PC-3 (cell line): ENCODE measurements around the gene NADSYN1. TPM values are rescaled to one million over a fixed set of nuclear protein-coding genes. Genes with fewer than 3 reads are reported as not detected.

Source experiments
- ATAC-seq: fragments of 200-7000 bp; cut with Tn5 transposase; 2 replicates; pipeline ENCODE4 v1.9.1; 2020; ENCODE audit warnings: mild to moderate bottlenecking, moderate library complexity
- BruUV-seq: library from RNA; stranded (reverse); fragments of 400-500 nt; replicated peaks from 2 replicates; lab custom pipeline; 2021; lab: Mats Ljungman, UMichigan
- CTCF ChIA-PET: fragments of 300-600 bp; sonication (Branson Sonifier 250); formaldehyde crosslinking; loops from one replicate; lab custom pipeline; 2022; ENCODE audit warnings: antibody characterized with exemption; lab: Charles Lee
- POLR2A ChIA-PET: fragments of 300-600 bp; sonication (Branson Sonifier 250); formaldehyde crosslinking; loops from one replicate; lab custom pipeline; 2022; ENCODE audit warnings: antibody characterized with exemption; ENCODE audit not compliant: unreplicated experiment; lab: Charles Lee
- DNase-seq: peaks from one replicate; pipeline ENCODE4 v3.0.0-alpha.2; 2015
- H2AFZ ChIP-seq: fragments of 300-600 bp; sonication (generic); 2 replicates; pipeline ENCODE4 v1.6.0; 2016; ENCODE audit warnings: antibody characterized with exemption, low read length
- H3F3A ChIP-seq: fragments of 300-600 bp; sonication (generic); one replicate; pipeline ENCODE4 v1.6.0; 2017; ENCODE audit warnings: antibody characterized with exemption, low read length, control low read depth, mild to moderate bottlenecking; ENCODE audit not compliant: unreplicated experiment
- H3K27ac ChIP-seq: fragments of 300-600 bp; sonication (generic); 2 replicates; pipeline ENCODE4 v1.5.1; 2016; ENCODE audit warnings: mild to moderate bottlenecking, low read length
- H3K27me3 ChIP-seq: fragments of 300-600 bp; sonication (generic); 2 replicates; pipeline ENCODE4 v1.6.1; 2016; ENCODE audit warnings: low read length, mixed read lengths
- H3K36me3 ChIP-seq: fragments of 300-600 bp; sonication (generic); 2 replicates; pipeline ENCODE4 v1.6.1; 2016; ENCODE audit warnings: low read depth, mixed run types, low read length, mixed read lengths
- H3K4me1 ChIP-seq: fragments of 300-600 bp; sonication (generic); 2 replicates; pipeline ENCODE4 v1.5.1; 2016; ENCODE audit warnings: low read length; ENCODE audit not compliant: insufficient read depth
- H3K4me2 ChIP-seq: fragments of 300-600 bp; sonication (generic); 2 replicates; pipeline ENCODE4 v1.6.0; 2016; ENCODE audit warnings: low read length
- H3K4me3 ChIP-seq: fragments of 300-600 bp; sonication (generic); 2 replicates; pipeline ENCODE4 v1.5.1; 2016; ENCODE audit warnings: mild to moderate bottlenecking, low read length, mixed read lengths
- H3K79me2 ChIP-seq: fragments of 300-600 bp; sonication (generic); 2 replicates; pipeline ENCODE4 v1.6.1; 2017; ENCODE audit warnings: low read length, mixed read lengths
- H3K9ac ChIP-seq: fragments of 300-600 bp; sonication (generic); 2 replicates; pipeline ENCODE4 v1.6.0; 2016; ENCODE audit warnings: mild to moderate bottlenecking, low read length
- H3K9me2 ChIP-seq: fragments of 300-600 bp; sonication (generic); replicated peaks from 2 replicates; pipeline ENCODE4 v1.6.1; 2016; ENCODE audit warnings: mixed run types, low read length, mixed read lengths
- H3K9me3 ChIP-seq: fragments of 300-600 bp; sonication (generic); 2 replicates; pipeline ENCODE4 v1.6.1; 2016; ENCODE audit warnings: low read length, mixed read lengths
- H4K20me1 ChIP-seq: fragments of 300-600 bp; sonication (generic); 2 replicates; pipeline ENCODE4 v1.6.1; 2016; ENCODE audit warnings: low read length, mixed read lengths
- EZH2 ChIP-seq: fragments of 300-600 bp; sonication (generic); IDR thresholded peaks from one replicate; pipeline ENCODE4 v1.6.1; 2017; ENCODE audit warnings: antibody characterized with exemption, mild to moderate bottlenecking, low read length; ENCODE audit not compliant: unreplicated experiment
- EZH2phosphoT487 ChIP-seq: fragments of 300-600 bp; sonication (generic); IDR thresholded peaks from 2 replicates; pipeline ENCODE4 v1.6.1; 2018; ENCODE audit warnings: mild to moderate bottlenecking, antibody characterized with exemption, low read length, borderline replicate concordance
- intact Hi-C: fragments of 100-400 bp; cut with micrococcal nuclease; formaldehyde crosslinking; loops from 2 replicates; pipeline ENCODE4 v1.9.0; 2023
- total RNA-seq: library from RNA; depleted of rRNA; stranded (reverse); fragments of >200 nt; gene quantifications from 2 replicates; pipeline ENCODE4 v1.2.3, GENCODE V29; 2014
- TF ChIP-seq, protein P1 (sequence below): fragments of 300-600 bp; sonication (generic); conservative IDR thresholded peaks from 2 replicates; pipeline ENCODE4 v1.5.1; 2017; ENCODE audit warnings: antibody characterized with exemption, low read depth, mild to moderate bottlenecking, low read length

NADSYN1 gene
- total RNA-seq, 1 experiment from 2014 or later, result 64.8 TPM

DNA sequence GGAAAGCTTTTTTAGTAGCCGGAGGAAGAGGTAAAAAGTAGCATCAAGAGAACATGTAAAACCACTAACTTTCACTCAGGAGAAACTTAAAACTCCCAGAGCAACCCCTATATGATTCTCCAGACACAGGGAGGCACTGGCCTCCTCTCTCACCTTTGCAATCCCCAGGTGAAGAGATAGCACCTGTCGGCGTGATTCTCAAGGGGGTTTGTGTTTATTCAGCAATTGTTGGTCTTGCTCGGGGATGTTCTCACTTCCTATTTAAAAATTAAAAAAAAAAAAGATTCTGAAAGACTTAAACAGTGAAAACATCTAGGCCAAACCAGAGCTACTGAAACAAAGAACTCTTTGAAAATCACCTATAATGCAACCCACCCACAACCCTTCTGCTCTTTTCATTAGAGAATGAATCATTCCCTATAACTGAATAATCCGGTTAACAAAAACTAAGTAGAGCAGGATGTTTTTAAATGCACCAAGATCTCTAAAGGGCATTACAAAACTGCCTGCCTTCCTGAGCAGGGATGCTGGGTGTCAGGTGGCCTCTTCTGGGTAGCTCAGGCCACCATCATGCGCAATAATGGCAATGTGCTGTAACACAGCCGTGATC, 29.7 kb upstream of the NADSYN1 start:
- BruUV-seq, result no TSS peak
- H3K79me2 ChIP-seq, result no peaks in the 10 kb centered on the region
- no peaks in the 10 kb centered on the region for H4K20me1 ChIP-seq
- TF ChIP-seq EZH2 (no peak), EZH2phosphoT487 (no peak)
- TF ChIP-seq, protein P1, sequence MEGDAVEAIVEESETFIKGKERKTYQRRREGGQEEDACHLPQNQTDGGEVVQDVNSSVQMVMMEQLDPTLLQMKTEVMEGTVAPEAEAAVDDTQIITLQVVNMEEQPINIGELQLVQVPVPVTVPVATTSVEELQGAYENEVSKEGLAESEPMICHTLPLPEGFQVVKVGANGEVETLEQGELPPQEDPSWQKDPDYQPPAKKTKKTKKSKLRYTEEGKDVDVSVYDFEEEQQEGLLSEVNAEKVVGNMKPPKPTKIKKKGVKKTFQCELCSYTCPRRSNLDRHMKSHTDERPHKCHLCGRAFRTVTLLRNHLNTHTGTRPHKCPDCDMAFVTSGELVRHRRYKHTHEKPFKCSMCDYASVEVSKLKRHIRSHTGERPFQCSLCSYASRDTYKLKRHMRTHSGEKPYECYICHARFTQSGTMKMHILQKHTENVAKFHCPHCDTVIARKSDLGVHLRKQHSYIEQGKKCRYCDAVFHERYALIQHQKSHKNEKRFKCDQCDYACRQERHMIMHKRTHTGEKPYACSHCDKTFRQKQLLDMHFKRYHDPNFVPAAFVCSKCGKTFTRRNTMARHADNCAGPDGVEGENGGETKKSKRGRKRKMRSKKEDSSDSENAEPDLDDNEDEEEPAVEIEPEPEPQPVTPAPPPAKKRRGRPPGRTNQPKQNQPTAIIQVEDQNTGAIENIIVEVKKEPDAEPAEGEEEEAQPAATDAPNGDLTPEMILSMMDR, result no peak
- peaks cover 34% of the 10 kb centered on the region for H3K4me1 ChIP-seq
- POLR2A ChIA-PET, result no interaction called here
- ATAC-seq, result peak; percentile 29
- no peaks in the 10 kb centered on the region for H3K27me3 ChIP-seq
- no peaks in the 10 kb centered on the region for H3K9me2 ChIP-seq
- no peaks in the 10 kb centered on the region for H3K36me3 ChIP-seq
- H3F3A ChIP-seq, result no peaks in the 10 kb centered on the region
- intact Hi-C loops, result no loop called here
- CTCF ChIA-PET, result interaction anchor here (0.7 kb wide), 1 partner anchor 845 kb away, joined by 7 read pairs; no protein-coding TSS in a partner anchor
- H3K4me2 ChIP-seq, result peak overlapping the region; percentile 9; the same call in 1 of the 2 replicates
- no peak overlapping the region for H3K9ac ChIP-seq
- DNase-seq, result peak; percentile 46
- no peaks in the 10 kb centered on the region for H3K9me3 ChIP-seq
- H2AFZ ChIP-seq, result no peak overlapping the region
- no peak overlapping the region for H3K4me3 ChIP-seq
- H3K27ac ChIP-seq, result no peak overlapping the region

DNA sequence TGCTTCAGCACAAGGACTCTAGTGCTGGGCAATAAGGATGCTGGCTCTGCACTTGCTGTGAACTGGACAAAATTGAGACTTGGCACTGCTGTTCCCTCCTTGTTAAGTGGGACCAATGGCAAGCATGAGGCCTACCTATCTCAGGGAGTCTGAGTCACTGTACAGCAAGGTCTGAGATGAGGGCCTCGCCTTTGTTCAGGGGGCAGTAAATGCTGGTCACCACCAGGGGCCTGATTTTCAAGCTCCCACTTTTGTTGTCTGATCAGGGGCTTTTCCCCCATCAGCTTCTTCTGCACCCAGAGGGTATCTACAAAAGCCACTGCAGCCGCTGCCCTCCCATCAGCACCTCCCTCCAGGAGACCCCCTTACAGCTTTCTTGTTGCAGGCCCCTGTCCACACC, 27.6 kb upstream of the NADSYN1 start:
- Histone ChIP-seq H3K4me3 (no peak overlapping the region), H3K9me3 (no peaks in the 10 kb centered on the region), H3K27me3 (no peaks in the 10 kb centered on the region), H3K9ac (no peak overlapping the region), H4K20me1 (no peaks in the 10 kb centered on the region), H2AFZ (no peak overlapping the region), H3K4me1 (peaks cover 46% of the 10 kb centered on the region), H3K27ac (peak overlapping the region; percentile 66), H3K4me2 (peak overlapping the region; percentile 29), H3K36me3 (no peaks in the 10 kb centered on the region), H3F3A (no peaks in the 10 kb centered on the region), H3K79me2 (no peaks in the 10 kb centered on the region), H3K9me2 (no peaks in the 10 kb centered on the region)
- DNase-seq (peak; percentile 53), ATAC-seq (peak; percentile 41)
- POLR2A ChIA-PET, result no interaction called here
- no peak for TF ChIP-seq EZH2
- TF ChIP-seq, protein P1, result 0 out of 2 replicates have a peak, but pooled peaks have one; percentile 24
- intact Hi-C loops, result no loop called here
- CTCF ChIA-PET, result no interaction called here
- BruUV-seq, result no TSS peak

DNA sequence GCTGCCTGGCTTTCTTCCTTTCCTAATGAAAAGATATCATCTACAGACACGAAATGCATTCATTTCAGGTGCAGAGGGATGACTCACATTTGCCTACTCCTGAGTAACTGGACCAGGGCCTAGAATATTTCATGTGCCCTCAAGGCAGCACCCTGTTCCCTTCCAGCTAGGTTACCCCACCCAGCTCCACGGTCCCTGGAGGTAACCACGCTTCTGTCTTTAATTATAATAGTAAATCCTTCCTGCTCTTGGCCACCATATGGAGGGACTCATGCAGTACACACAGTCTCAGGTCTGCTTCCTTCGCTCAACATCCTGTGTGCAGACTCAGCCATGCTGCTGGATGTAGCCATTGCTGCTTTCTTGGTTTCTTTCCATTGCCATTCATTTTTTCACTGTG, 27.1 kb upstream of the NADSYN1 start:
- peak overlapping the region; percentile 22; the same call in 1 of the 2 replicates for H3K4me2 ChIP-seq
- intact Hi-C loops, result no loop called here
- no peaks in the 10 kb centered on the region for H3F3A ChIP-seq
- BruUV-seq, result no TSS peak
- ChIA-PET CTCF (interaction anchor here (0.5 to 1.0 kb wide), 4 partner anchors 13 to 1183 kb away, joined by 3 to 7 read pairs (median 4); no protein-coding TSS in a partner anchor), POLR2A (no interaction called here)
- H3K9ac ChIP-seq, result no peak overlapping the region
- no peaks in the 10 kb centered on the region for H3K9me2 ChIP-seq
- H3K79me2 ChIP-seq, result no peaks in the 10 kb centered on the region
- ATAC-seq (peak; percentile 85), DNase-seq (peak; percentile 95)
- no peaks in the 10 kb centered on the region for H3K9me3 ChIP-seq
- H3K36me3 ChIP-seq, result no peaks in the 10 kb centered on the region
- peaks cover 44% of the 10 kb centered on the region for H3K4me1 ChIP-seq
- no peak overlapping the region for H3K4me3 ChIP-seq
- H3K27ac ChIP-seq, result peak overlapping the region; percentile 66
- H4K20me1 ChIP-seq, result no peaks in the 10 kb centered on the region
- H2AFZ ChIP-seq, result no peak overlapping the region
- TF ChIP-seq, protein P1, result no peak
- H3K27me3 ChIP-seq, result no peaks in the 10 kb centered on the region
